ENCODE measurements around the gene SPATA46. TPM values are rescaled to one million over a fixed set of nuclear protein-coding genes. Genes with fewer than 3 reads are reported as not detected.

SPATA46 gene
- total and polyA plus RNA-seq, 9 of the 15 experiments (the other 6 are each of a cell fraction or from before 2014, with no cell fraction given), result 0.04 to 0.11 TPM; not detected in 7

- TF ChIP-seq, protein P1, sequence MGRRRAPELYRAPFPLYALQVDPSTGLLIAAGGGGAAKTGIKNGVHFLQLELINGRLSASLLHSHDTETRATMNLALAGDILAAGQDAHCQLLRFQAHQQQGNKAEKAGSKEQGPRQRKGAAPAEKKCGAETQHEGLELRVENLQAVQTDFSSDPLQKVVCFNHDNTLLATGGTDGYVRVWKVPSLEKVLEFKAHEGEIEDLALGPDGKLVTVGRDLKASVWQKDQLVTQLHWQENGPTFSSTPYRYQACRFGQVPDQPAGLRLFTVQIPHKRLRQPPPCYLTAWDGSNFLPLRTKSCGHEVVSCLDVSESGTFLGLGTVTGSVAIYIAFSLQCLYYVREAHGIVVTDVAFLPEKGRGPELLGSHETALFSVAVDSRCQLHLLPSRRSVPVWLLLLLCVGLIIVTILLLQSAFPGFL (CRISPR knock-in tag; IDR thresholded peaks at IDR 0.05), result no peak
These were observed 19.7 kb upstream of the SPATA46 start (continued) for GRCh38 chr1:162396201-162396906.

GRCh38 chr1:162391790-162392563 lies 15.3 kb upstream of the SPATA46 start:
- ChIA-PET POLR2A (interaction anchor here (1.8 kb wide), 1 partner anchor 15 kb away, joined by 6 read pairs; no protein-coding TSS in a partner anchor), CTCF (ENCODE audit: low intra/inter-chr PET ratio) (interaction anchor here (1.3 to 3.6 kb wide), 3 partner anchors 34 to 336 kb away, joined by 4 to 19 read pairs (median 4); no protein-coding TSS in a partner anchor)
- peak overlapping the region; percentile 92 for H2AFZ ChIP-seq (ENCODE audit: low read depth, low read length)
- H3K36me3 ChIP-seq (ENCODE audit: control insufficient read depth, insufficient read depth, low read length), result no peaks in the 10 kb centered on the region
- DNase-seq (ENCODE audit: extremely low read depth in 1 of 4, low spot score in 3 of 4) (peak; percentile 63 to 83 (median 64)), ATAC-seq (peak; percentile 50), FAIRE-seq (peak; percentile 67)
- H3K4me2 ChIP-seq (ENCODE audit: insufficient read depth, low read length), result peak overlapping the region; percentile 76
- no peaks in the 10 kb centered on the region for H4K20me1 ChIP-seq (replicated peaks; ENCODE audit: control insufficient read depth, insufficient read depth, low read length)
- H3K27me3 ChIP-seq (ENCODE audit: control insufficient read depth in 2 of 2, insufficient read depth in 2 of 2, low read length in 2 of 2), result no peaks in the 10 kb centered on the region
- H3K9me3 ChIP-seq (replicated peaks; ENCODE audit: control insufficient read depth, insufficient read depth, low read depth, low read length), result no peaks in the 10 kb centered on the region
- H3K27ac ChIP-seq (ENCODE audit: extremely low read depth, low read depth, low read length), result peak overlapping the region; percentile 78
- no TSS peak for BruUV-seq (replicated peaks)
- in situ Hi-C loops (cut with MboI), result no loop called here
- 3% methylated on average over 4 of the region's 4 CpGs for WGBS (ENCODE audit: insufficient coverage, low coverage, missing lambda C conversion rate)
- peaks cover 44 to 56% of the 10 kb centered on the region in 2 experiments for H3K4me1 ChIP-seq (replicated peaks in 1 of 2; ENCODE audit: control insufficient read depth in 2 of 2, insufficient read depth in 2 of 2, low read length in 2 of 2)
- no peak overlapping the region for H3K4me3 ChIP-seq
- H3K9ac ChIP-seq (ENCODE audit: insufficient read depth in 1 of 2, low read depth in 2 of 2, low read length in 2 of 2), result peak overlapping the region in 1 of 2 experiments; percentile 56; a peak in 2 of 4 replicates
- H3K9me1 ChIP-seq (ENCODE audit: control insufficient read depth, insufficient read depth, low read length), result peaks cover 3% of the 10 kb centered on the region
- no peaks in the 10 kb centered on the region for H3K79me2 ChIP-seq (ENCODE audit: control insufficient read depth, insufficient read depth, low read length)
- intact Hi-C loops (cut with micrococcal nuclease), result loop anchor here (1.0 to 5.0 kb wide), 3 partner anchors 35 to 336 kb away; no protein-coding TSS in a partner anchor
- TF ChIP-seq SMARCB1 (IDR thresholded peaks at IDR 0.05; ENCODE audit: insufficient read length, low read depth) (no peak), PKNOX1 (IDR thresholded peaks at IDR 0.05) (peak; percentile 62), EZH2 (IDR thresholded peaks at IDR 0.05; ENCODE audit: borderline replicate concordance, low read depth, low read length) (no peak), MEIS2 (IDR thresholded peaks at IDR 0.05; ENCODE audit: partially characterized antibody) (peak; percentile 65), EHMT2 (IDR thresholded peaks at IDR 0.05) (peak; percentile 41; the same call in 1 of the 2 replicates), SMC3 (conservative IDR thresholded peaks at IDR 0.05; ENCODE audit: insufficient read depth, low read depth, low read length) (peak; percentile 59; the same call in 1 of the 2 replicates), SMARCA4 (IDR thresholded peaks at IDR 0.05) (peak; percentile 79), RAD21 (CRISPR knock-in tag; conservative IDR thresholded peaks at IDR 0.05 in 1 of 2, IDR thresholded peaks at IDR 0.05 in 1 of 2) (peak; percentile 89 to 98), MEF2D (tag; conservative IDR thresholded peaks at IDR 0.05; ENCODE audit: low read depth) (peak; percentile 32; the same call in 1 of the 2 replicates), EP400 (IDR thresholded peaks at IDR 0.05) (peak; percentile 69), SOX6 (IDR thresholded peaks at IDR 0.05) (no peak), KLF16 (IDR thresholded peaks at IDR 0.05) (peak; percentile 53; the same call in 1 of the 2 replicates), MIER1 (IDR thresholded peaks at IDR 0.05; ENCODE audit: low read depth) (0 out of 2 replicates have a peak, but pooled peaks have one; percentile 59), RBFOX2 (IDR thresholded peaks at IDR 0.05; ENCODE audit: low read depth, low read length) (0 out of 2 replicates have a peak, but pooled peaks have one; percentile 21), LEF1 (IDR thresholded peaks at IDR 0.05) (peak; percentile 54; the same call in 1 of the 2 replicates), BMI1 (IDR thresholded peaks at IDR 0.05; ENCODE audit: low read length) (no peak), ZNF695 (CRISPR knock-in tag; IDR thresholded peaks at IDR 0.05) (no peak), IFI16 (CRISPR knock-in tag; IDR thresholded peaks at IDR 0.05) (no peak)
